Right atrium auricular region (tissue), 2 donors: ENCODE measurements around the gene EXTL2. TPM values are rescaled to one million over a fixed set of nuclear protein-coding genes. Genes with fewer than 3 reads are reported as not detected.

Experiments
- DNase-seq: peaks from one replicate; pipeline ENCODE4 v3.0.0-alpha.2; 2019; ENCODE audit warnings: low spot score
- H3K27ac ChIP-seq, 2 donors: fragments of 200-600 bp; sonication (generic); 1 replicate in 1 of 2; 2 replicates in 1 of 2; pipeline ENCODE4 v1.5.1; 2016 to 2019
- H3K27me3 ChIP-seq, 2 donors: fragments of 200-600 bp; sonication (generic); one replicate each; pipeline versions ENCODE4 v1.5.1 to v1.6.0; 2017 to 2019
- H3K36me3 ChIP-seq: fragments of 200-600 bp; sonication (generic); one replicate; pipeline ENCODE4 v1.5.1; 2016
- H3K4me1 ChIP-seq, 2 donors: fragments of 200-600 bp; sonication (generic); one replicate each; pipeline versions ENCODE4 v1.5.1 to v1.6.0; 2017 to 2019
- H3K4me3 ChIP-seq, 2 donors: fragments of 200-600 bp; sonication (generic); 1 replicate in 1 of 2; 2 replicates in 1 of 2; pipeline ENCODE4 v1.5.1; 2017 to 2019; ENCODE audit warnings: mild to moderate bottlenecking in 1 of 2, moderate library complexity in 1 of 2
- H3K9me3 ChIP-seq, 2 donors: fragments of 200-600 bp; sonication (generic); one replicate each; pipeline ENCODE4 v1.5.1; 2019
- CTCF ChIP-seq, 2 donors: fragments of 200-600 bp; sonication (generic); IDR thresholded peaks; one replicate each; pipeline ENCODE4 v1.5.1; 2019; ENCODE audit warnings: antibody characterized with exemption in 2 of 2
- total RNA-seq, 2 donors: library from RNA; depleted of rRNA; stranded (reverse); fragments of >200 nt; gene quantifications; one replicate each; pipeline ENCODE4 v1.1.0, GENCODE V29; 2016

EXTL2 gene
- total RNA-seq, 2 donors from 2014 or later: 6.3 to 9.5 TPM

- DNase-seq: no peak
- Histone ChIP-seq H3K4me3 (no peak overlapping the region), H3K9me3 (no peaks in the 10 kb centered on the region), H3K36me3 (peaks cover 5% of the 10 kb centered on the region), H3K4me1 (no peaks in the 10 kb centered on the region), H3K27me3 (no peaks in the 10 kb centered on the region), H3K27ac (no peak overlapping the region)
- no peak for TF ChIP-seq CTCF (IDR thresholded peaks at IDR 0.05)
These were observed 20.2 kb downstream of the EXTL2 start for GRCh38 chr1:100874433-100874832.

DNA sequence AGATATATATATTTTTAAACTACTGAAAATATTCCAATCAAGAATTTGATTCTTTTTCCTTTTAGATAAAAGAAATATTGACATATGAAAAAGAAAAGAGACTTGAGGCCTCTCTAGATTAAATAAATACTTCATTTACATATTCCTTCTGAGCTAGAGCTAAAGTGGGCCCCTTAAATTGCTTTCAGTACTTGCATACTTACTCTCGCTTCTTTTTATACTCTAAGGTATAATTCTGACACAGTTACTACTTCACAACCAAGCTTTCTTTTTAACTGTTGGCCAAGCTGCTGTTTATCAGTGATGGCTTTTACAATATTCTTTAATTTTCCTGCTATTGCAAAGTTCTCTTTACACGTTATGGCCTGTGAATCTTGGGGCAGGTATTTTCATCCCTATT is 24.6 kb downstream of the EXTL2 start:
- no peaks in the 10 kb centered on the region for H3K9me3 ChIP-seq
- H3K4me3 ChIP-seq: no peak overlapping the region
- H3K27ac ChIP-seq: no peak overlapping the region
- no peaks in the 10 kb centered on the region for H3K27me3 ChIP-seq
- no peaks in the 10 kb centered on the region for H3K4me1 ChIP-seq
- DNase-seq: no peak
- no peaks in the 10 kb centered on the region for H3K36me3 ChIP-seq
- TF ChIP-seq CTCF (IDR thresholded peaks at IDR 0.05): no peak

DNA sequence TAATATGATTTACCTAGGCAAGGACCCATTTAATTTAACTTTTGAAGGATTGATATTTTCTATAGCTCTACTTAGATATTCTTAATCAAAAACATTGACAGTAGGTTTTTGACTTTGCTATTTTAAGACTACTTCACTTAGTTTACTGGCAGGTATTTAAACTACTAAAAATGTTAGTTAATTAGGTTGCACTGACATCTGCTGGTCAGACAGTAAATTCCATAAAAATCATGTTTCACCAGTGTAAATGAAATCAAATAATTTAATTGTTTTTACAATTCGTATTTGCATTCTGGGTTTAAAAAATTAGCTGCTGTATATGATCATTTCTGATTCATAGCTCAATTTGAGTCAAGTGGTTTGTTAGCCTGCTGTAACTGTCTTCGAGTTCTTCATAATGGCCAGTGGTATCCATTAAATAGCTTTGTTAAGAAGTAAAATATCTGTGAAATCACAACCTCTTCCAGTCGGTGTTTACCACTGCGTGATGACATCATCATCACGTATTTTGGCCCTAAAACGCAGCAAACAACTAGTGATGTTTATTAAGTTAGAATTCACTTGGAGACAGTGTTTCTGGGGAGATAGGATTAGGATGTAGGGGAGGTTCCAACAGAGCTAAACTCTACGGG is 26.2 kb downstream of the EXTL2 start:
- no peak for DNase-seq
- Histone ChIP-seq H3K4me3 (no peak overlapping the region), H3K4me1 (no peaks in the 10 kb centered on the region), H3K27ac (no peak overlapping the region), H3K27me3 (no peaks in the 10 kb centered on the region), H3K9me3 (no peaks in the 10 kb centered on the region), H3K36me3 (no peaks in the 10 kb centered on the region)
- TF ChIP-seq CTCF (IDR thresholded peaks at IDR 0.05): peak; percentile 57 to 84

DNA sequence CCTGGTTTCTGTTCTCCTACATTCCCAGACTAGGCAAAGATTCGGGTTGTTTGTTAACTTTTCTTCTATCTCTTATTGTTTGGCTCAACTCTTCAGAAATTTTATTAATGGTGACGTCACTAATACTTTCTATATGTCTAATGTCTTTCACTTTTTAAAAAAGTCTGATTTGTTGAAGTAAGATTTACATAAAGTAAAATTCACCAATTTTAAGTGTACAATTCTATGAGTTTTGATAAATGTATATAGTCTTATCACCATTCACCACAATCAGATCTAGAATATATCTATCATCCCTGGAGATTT is 27.8 kb downstream of the EXTL2 start:
- no peaks in the 10 kb centered on the region for H3K4me1 ChIP-seq
- no peak overlapping the region for H3K4me3 ChIP-seq
- H3K9me3 ChIP-seq: no peaks in the 10 kb centered on the region
- no peak for DNase-seq
- no peaks in the 10 kb centered on the region for H3K36me3 ChIP-seq
- no peak for TF ChIP-seq CTCF (IDR thresholded peaks at IDR 0.05)
- no peaks in the 10 kb centered on the region for H3K27me3 ChIP-seq
- H3K27ac ChIP-seq: no peak overlapping the region

DNA sequence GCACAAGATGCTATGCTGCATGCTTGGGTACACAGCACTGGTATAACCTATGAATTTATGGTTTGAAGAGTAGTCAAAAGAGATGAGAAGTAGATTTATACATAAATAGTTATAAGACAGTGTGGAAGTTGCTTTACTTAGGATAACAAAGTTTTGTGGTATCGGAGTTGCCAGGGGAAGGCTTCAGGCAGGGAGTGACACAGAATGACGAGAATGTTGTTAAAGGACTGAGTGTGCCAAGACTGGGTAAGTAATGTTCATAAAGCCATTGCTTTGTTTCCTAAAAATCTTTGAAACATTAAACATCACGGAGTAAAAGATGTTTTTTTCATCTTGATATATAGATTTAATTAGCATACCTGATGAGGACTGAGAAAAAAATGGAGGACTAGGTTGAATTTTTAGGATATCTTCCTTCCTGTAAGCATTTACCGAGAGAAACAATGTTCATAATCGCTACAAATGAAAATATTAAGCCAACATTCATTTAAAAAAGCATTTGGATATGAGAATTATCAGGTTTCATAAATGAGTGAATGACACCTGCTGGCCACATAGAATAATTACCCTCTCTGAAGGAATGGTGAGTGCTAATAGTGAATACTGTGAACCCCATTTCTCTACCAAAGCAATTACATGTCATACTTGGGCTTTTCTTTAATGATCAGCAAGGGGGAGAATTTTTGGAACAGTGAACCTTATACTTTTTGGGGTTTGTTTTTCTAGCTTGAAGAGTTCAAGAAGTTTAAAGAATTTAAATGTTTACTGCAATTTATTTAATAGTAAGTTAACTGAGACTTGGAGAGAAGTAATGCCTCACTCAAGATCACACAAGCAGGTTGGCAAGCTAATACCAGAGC is 28.4 kb downstream of the EXTL2 start:
- Histone ChIP-seq H3K9me3 (no peaks in the 10 kb centered on the region), H3K4me3 (no peak overlapping the region), H3K27ac (no peak overlapping the region), H3K27me3 (no peaks in the 10 kb centered on the region), H3K36me3 (no peaks in the 10 kb centered on the region), H3K4me1 (no peaks in the 10 kb centered on the region)
- no peak for DNase-seq
- peak; percentile 18 to 79 for TF ChIP-seq CTCF (IDR thresholded peaks at IDR 0.05)
